ENCODE results near the gene DDX47.
A peak's percentile ranks its signal among the peaks of the same experiment; 100 is the strongest.

The DDX47 gene

DNA sequence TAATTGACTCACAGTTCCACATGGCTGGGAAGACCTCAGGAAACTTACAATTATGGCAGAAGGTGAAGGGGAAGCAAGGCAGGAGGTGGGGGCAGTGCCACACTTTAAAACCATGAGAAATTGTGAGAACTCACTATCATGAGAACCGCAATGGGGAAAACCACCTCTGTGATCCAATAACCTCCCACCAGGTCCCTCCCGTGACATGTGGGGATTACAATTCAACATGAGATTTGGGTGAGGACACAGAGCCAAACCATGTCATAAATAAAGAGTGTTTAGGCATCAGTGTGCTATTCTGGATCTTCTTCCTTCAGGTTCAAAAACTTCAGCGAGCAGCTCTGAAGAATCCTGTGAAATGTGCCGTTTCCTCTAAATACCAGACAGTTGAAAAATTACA lies 9.7 kb downstream of the DDX47 start:
- TF ChIP-seq, protein P1, sequence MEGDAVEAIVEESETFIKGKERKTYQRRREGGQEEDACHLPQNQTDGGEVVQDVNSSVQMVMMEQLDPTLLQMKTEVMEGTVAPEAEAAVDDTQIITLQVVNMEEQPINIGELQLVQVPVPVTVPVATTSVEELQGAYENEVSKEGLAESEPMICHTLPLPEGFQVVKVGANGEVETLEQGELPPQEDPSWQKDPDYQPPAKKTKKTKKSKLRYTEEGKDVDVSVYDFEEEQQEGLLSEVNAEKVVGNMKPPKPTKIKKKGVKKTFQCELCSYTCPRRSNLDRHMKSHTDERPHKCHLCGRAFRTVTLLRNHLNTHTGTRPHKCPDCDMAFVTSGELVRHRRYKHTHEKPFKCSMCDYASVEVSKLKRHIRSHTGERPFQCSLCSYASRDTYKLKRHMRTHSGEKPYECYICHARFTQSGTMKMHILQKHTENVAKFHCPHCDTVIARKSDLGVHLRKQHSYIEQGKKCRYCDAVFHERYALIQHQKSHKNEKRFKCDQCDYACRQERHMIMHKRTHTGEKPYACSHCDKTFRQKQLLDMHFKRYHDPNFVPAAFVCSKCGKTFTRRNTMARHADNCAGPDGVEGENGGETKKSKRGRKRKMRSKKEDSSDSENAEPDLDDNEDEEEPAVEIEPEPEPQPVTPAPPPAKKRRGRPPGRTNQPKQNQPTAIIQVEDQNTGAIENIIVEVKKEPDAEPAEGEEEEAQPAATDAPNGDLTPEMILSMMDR (IDR thresholded peaks at IDR 0.05; ENCODE audit: borderline replicate concordance, insufficient read depth, low read depth, low read length) = no peak
- no peak overlapping the region for H3K4me3 ChIP-seq (ENCODE audit: low read depth, low read length)

DNA sequence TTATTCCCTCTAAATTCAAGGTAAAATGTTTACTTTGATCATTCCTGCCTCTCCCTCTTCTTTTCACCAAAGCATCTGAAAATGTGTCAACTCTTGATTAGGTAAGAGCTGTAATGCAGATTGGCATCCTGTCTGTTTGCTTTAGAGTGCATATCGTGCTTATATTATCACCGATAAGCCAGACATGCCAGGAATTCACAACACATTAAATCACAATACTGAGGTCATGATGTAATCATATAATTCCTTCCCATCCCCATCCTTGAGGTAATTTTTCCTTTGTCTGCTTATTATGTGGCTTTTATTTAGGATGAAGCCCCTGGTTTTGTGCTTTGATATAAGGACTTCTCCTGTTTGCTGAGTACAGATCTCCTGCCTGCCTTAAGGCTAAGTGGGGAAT lies 10.2 kb downstream of the DDX47 start:
- TF ChIP-seq, protein P1 (IDR thresholded peaks at IDR 0.05; ENCODE audit: borderline replicate concordance, insufficient read depth, low read depth, low read length) = no peak
- no peak overlapping the region for H3K4me3 ChIP-seq (ENCODE audit: low read depth, low read length)

DNA sequence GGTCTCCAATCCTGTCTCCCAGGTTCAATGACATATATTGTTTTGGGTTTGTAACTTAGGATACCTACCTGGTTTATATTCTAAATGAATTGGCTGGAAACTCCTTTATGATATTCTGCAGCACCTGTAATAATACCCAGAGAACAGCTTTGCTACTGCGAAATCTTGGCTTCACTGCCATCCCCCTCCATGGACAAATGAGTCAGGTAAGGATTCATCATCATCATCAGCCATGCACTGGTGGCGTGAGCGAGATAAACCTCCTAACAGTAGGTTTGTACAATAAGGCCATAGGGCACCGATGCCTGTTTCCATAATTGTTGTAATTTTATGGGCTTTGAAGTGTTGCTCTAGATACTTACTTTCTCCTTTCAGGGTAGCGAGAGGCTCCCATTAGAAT lies 10.7 kb downstream of the DDX47 start:
- no peak overlapping the region for H3K4me3 ChIP-seq (ENCODE audit: low read depth, low read length)
- TF ChIP-seq, protein P1 (IDR thresholded peaks at IDR 0.05; ENCODE audit: borderline replicate concordance, insufficient read depth, low read depth, low read length) = no peak

DNA sequence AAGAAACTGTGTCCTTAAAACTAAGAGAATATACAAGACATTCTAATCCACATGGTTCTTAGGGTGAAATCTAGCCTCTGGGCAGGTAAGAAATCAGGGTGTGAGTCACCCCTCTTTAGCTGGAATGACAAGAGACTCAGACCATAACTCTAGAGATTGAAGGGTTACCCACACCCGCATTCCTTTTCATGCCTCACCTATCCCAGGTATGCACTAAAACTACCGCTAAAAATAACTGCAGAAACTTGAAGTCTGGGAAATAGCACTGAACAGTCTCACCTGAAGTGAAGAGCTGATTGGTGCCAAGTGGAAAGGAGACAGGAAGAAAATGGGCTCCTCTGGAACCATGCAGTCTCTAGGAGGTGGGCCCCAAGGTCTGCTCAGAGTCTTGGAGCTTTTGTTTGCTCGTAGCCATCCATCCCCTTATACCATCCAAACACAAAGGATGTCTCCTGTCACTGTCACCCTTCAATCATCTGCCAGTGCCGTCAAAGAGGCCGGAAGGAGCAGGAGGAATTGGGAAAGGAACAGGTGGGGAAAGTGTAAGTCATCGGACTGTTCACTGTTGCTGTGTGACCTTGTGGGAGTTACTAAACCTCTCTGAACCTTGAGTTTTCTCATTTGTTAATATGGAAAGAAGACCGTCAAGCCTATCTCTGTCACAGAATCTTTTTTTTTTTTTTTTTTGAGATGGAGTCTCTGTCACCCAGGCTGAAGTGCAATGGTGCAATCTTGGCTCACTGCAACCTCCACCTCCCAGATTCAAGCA lies 22.4 kb downstream of the DDX47 start:
- TF ChIP-seq, protein P1 (IDR thresholded peaks at IDR 0.05; ENCODE audit: borderline replicate concordance, insufficient read depth, low read depth, low read length) = no peak
- no peak overlapping the region for H3K4me3 ChIP-seq (ENCODE audit: low read depth, low read length)

DNA sequence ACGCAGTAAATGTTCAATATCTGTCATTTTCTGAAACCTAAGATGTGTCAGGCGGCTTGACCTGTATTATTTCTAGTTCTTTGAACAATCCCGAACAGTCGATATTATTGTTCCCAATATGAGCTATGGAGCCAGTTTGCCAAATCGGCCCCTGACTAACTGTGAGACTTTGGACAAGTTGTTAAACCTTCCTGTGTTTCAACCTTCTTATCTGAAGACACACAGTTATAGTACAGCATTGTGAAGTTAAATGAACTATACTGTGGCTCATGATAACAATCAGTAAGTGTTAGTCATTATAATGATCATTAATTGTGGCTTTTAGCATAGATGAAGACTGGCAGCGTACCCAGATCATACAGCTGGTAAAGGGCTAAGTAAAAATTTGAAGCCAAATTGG lies 23.4 kb downstream of the DDX47 start:
- TF ChIP-seq, protein P1 (IDR thresholded peaks at IDR 0.05; ENCODE audit: borderline replicate concordance, insufficient read depth, low read depth, low read length) = no peak

DNA sequence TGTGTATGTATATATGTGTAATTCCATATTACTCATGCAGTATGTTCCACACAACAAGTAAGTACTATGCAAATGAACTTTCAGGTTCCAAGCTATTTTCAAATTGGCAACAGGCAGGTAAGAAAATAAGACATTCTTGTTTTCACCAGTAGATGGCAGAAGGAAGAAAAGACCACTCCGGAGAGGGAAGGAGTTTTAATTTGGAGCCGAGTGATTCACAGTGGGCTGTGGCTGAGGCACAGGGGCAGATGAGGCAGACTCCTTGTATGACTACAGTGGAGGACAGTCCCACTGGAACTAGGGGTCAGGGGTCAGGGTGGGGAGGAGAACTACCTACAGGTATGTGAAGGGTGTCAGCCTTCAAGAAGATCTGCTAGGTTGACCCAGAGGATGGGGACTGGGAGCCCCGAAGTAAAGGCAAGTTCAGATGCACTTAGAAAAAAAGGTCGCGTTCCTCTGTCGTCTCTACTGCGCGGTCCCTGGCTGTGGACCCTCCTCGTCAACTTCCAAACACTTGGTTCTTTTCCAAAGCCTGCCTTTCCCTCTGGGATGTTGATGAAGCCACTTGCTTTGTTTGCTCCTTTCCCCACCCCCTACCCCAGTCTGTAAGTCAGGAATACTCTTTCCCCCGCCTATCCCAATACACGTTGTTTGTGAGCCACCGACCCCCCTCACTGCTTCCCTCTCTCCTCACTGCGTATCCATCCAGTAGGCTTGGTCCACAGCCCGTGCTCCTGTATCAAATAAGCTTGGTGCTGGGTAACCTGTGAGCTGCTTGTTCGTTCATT lies 24.1 kb downstream of the DDX47 start:
- TF ChIP-seq, protein P1 (IDR thresholded peaks at IDR 0.05; ENCODE audit: borderline replicate concordance, insufficient read depth, low read depth, low read length) = peak; percentile 46; the same call in 1 of the 2 replicates
- H3K4me3 ChIP-seq (ENCODE audit: low read depth, low read length) = no peak overlapping the region

More for the DNA sequence above, 23.4 kb downstream of the DDX47 start:
- no peak overlapping the region for H3K4me3 ChIP-seq (ENCODE audit: low read depth, low read length)

DNA sequence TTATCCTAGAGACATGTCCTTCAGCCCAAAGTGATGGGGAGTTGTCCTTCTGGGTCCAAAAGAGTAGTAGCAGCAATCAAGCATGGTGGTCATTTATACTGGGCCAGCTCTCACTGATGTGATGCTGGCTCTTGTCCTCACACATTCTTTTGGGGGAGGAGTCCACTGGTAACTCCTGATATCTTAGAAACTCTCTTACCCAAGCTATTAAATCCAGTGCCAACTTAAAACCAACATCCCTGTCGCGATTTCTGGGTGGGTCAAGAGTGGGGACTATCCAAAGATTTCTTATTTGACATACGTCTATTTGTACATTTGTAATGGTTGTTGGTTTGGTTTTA lies 24.6 kb downstream of the DDX47 start:
- no peak overlapping the region for H3K4me3 ChIP-seq (ENCODE audit: low read depth, low read length)
- TF ChIP-seq, protein P1 (IDR thresholded peaks at IDR 0.05; ENCODE audit: borderline replicate concordance, insufficient read depth, low read depth, low read length) = no peak
